ENCODE results near the gene STAG1. TPM values are rescaled to one million over a fixed set of nuclear protein-coding genes. Genes with fewer than 3 reads are reported as not detected.

Gene STAG1
- total RNA-seq, 1 experiment from 2014 or later: 43.7 TPM

DNA sequence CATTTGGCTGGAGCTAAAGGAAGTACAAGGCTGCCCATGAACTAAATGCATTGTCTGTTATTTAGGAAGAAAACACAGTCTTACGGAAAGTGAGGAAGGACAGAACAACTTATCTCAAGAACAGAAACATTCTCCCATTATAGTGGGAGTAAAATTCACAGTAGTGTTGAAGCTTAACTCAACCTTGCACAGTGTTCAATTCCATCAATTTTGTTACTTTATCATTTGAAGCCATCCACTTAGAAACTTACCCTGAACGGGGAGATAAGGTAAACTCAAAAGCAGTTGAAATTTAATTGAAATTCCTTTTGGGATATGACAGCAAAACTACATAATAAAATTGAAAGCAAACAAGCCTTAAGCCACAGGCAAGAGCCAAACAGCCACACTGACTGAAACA lies 315.1 kb downstream of the STAG1 start:
- TF ChIP-seq SIN3A (IDR thresholded peaks at IDR 0.05; ENCODE audit: borderline replicate concordance, insufficient read depth, low read depth, low read length) (no peak), TCF7L2 (IDR thresholded peaks at IDR 0.05; ENCODE audit: low read depth, low read length) (no peak), REST (IDR thresholded peaks at IDR 0.05; ENCODE audit: insufficient read depth in 1 of 2, low read depth in 2 of 2, low read length in 1 of 2) (no peak), POLR2AphosphoS5 (IDR thresholded peaks at IDR 0.05; ENCODE audit: low read depth, low read length) (no peak)
- TF ChIP-seq, protein P1, sequence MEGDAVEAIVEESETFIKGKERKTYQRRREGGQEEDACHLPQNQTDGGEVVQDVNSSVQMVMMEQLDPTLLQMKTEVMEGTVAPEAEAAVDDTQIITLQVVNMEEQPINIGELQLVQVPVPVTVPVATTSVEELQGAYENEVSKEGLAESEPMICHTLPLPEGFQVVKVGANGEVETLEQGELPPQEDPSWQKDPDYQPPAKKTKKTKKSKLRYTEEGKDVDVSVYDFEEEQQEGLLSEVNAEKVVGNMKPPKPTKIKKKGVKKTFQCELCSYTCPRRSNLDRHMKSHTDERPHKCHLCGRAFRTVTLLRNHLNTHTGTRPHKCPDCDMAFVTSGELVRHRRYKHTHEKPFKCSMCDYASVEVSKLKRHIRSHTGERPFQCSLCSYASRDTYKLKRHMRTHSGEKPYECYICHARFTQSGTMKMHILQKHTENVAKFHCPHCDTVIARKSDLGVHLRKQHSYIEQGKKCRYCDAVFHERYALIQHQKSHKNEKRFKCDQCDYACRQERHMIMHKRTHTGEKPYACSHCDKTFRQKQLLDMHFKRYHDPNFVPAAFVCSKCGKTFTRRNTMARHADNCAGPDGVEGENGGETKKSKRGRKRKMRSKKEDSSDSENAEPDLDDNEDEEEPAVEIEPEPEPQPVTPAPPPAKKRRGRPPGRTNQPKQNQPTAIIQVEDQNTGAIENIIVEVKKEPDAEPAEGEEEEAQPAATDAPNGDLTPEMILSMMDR (IDR thresholded peaks at IDR 0.05): no peak
- Histone ChIP-seq H3K4me1 (ENCODE audit: control insufficient read depth, insufficient read depth, low read length) (0 out of 2 replicates have a peak, but pooled peaks cover 2% of the 10 kb centered on the region), H3K9me3 (ENCODE audit: control insufficient read depth, insufficient read depth, low read depth, low read length) (no peaks in the 10 kb centered on the region), H3K27me3 (ENCODE audit: control insufficient read depth, insufficient read depth, low read length) (no peaks in the 10 kb centered on the region), H3K4me3 (ENCODE audit: low read depth in 2 of 2, low read length in 2 of 2) (no peak overlapping the region), H3K27ac (ENCODE audit: low read length) (no peak overlapping the region), H3K36me3 (ENCODE audit: control insufficient read depth, insufficient read depth, low read length) (no peaks in the 10 kb centered on the region)
- ATAC-seq: no peak
- intact Hi-C loops (cut with micrococcal nuclease; ENCODE audit: unreplicated experiment): no loop called here
- in situ Hi-C loops (cut with HindIII; ENCODE audit: low pct_unique_long_range_greater_than_20kb, low sequenced_read_pairs): no loop called here
- CTCF ChIA-PET: no interaction called here
- no TSS peak for BruUV-seq (replicated peaks)
- DNase-seq (ENCODE audit: low read depth, low spot score): no peak
- POLR2A ChIA-PET: interaction anchor here (0.5 kb wide), 1 partner anchor 241 kb away, joined by 11 read pairs; the partner anchor contains the start of gene MSL2

DNA sequence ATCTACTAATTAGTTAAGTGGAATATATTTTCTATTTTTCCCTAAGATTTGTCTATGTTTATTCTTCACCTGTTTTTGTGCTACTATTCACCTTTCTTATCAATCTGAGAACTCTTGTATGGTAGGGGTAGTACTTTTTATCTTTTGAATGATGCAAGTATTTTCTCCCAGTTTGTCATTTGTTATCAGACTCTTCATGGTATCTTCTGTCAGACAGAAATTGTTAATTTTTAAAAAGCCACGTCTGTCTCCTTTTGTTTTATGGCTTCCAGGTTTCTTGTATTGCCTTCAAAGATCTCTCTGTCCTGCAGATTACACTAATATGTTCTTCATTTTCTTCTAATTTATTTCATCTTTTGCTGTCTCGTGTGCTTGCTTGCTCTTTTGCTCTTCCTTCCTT lies 317.7 kb downstream of the STAG1 start:
- no TSS peak for BruUV-seq (replicated peaks)
- TF ChIP-seq REST (IDR thresholded peaks at IDR 0.05; ENCODE audit: insufficient read depth in 1 of 2, low read depth in 2 of 2, low read length in 1 of 2): no peak
- TF ChIP-seq SIN3A (IDR thresholded peaks at IDR 0.05; ENCODE audit: borderline replicate concordance, insufficient read depth, low read depth, low read length): no peak
- no peak for TF ChIP-seq POLR2AphosphoS5 (IDR thresholded peaks at IDR 0.05; ENCODE audit: low read depth, low read length)
- TF ChIP-seq, protein P1 (IDR thresholded peaks at IDR 0.05): no peak
- no peak for TF ChIP-seq TCF7L2 (IDR thresholded peaks at IDR 0.05; ENCODE audit: low read depth, low read length)
- Histone ChIP-seq H3K4me1 (ENCODE audit: control insufficient read depth, insufficient read depth, low read length) (0 out of 2 replicates have a peak, but pooled peaks cover 2% of the 10 kb centered on the region), H3K9me3 (ENCODE audit: control insufficient read depth, insufficient read depth, low read depth, low read length) (no peaks in the 10 kb centered on the region), H3K27ac (ENCODE audit: low read length) (no peak overlapping the region), H3K27me3 (ENCODE audit: control insufficient read depth, insufficient read depth, low read length) (no peaks in the 10 kb centered on the region), H3K4me3 (ENCODE audit: low read depth in 2 of 2, low read length in 2 of 2) (no peak overlapping the region), H3K36me3 (ENCODE audit: control insufficient read depth, insufficient read depth, low read length) (no peaks in the 10 kb centered on the region; the same call in 1 of the 2 replicates)
- DNase-seq (ENCODE audit: low read depth, low spot score) (no peak), ATAC-seq (no peak)
- in situ Hi-C loops (cut with HindIII; ENCODE audit: low pct_unique_long_range_greater_than_20kb, low sequenced_read_pairs) (no loop called here), intact Hi-C loops (cut with micrococcal nuclease; ENCODE audit: unreplicated experiment) (no loop called here)
- ChIA-PET POLR2A (no interaction called here), CTCF (no interaction called here)

Measured in Panc1 (cell line).